IMR-90 (cell line): ENCODE data around the gene KCNIP1. TPM values are rescaled to one million over a fixed set of nuclear protein-coding genes. Genes with fewer than 3 reads are reported as not detected.

Experiments used
- ATAC-seq: fragments of 200-7000 bp; cut with Tn5 transposase; 2 replicates; pipeline ENCODE4 v1.9.1; 2020; ENCODE audit warnings: low read depth, mild to moderate bottlenecking, moderate library complexity
- BruUV-seq: library from RNA; stranded (reverse); fragments of 400-500 nt; replicated peaks from 2 replicates; lab custom pipeline; 2021; lab: Mats Ljungman, UMichigan
- CTCF ChIA-PET: fragments of 300-600 bp; formaldehyde crosslinking; extraction: SDS; loops from one replicate; lab custom pipeline; 2021; ENCODE audit warnings: antibody characterized with exemption; lab: Yijun Ruan, JAX
- POLR2A ChIA-PET: fragments of 300-600 bp; sonication (Branson Sonifier 250); formaldehyde crosslinking; loops from one replicate; lab custom pipeline; 2022; ENCODE audit warnings: antibody characterized with exemption; ENCODE audit not compliant: unreplicated experiment; lab: Charles Lee
- DNase-seq: peaks from one replicate; pipeline ENCODE4 v3.0.0; 2013
- H2AFZ ChIP-seq: replicated peaks from 2 replicates; pipeline ENCODE3; 2013; ENCODE audit warnings: low read length, mild to moderate bottlenecking; ENCODE audit not compliant: poor library complexity
- H2AK5ac ChIP-seq: 2 replicates; pipeline ENCODE4 v1.6.1; 2013; ENCODE audit warnings: low read depth, low read length, inconsistent platforms
- H2AK9ac ChIP-seq: replicated peaks from 2 replicates; pipeline ENCODE3; 2013; ENCODE audit warnings: mild to moderate bottlenecking, low read depth, low read length, moderate library complexity; ENCODE audit not compliant: poor library complexity
- H2BK120ac ChIP-seq: 2 replicates; pipeline ENCODE4 v1.6.1; 2013; ENCODE audit warnings: low read depth, low read length, inconsistent platforms
- H2BK15ac ChIP-seq: 3 replicates; pipeline ENCODE4 v1.6.1; 2013; ENCODE audit warnings: low read depth, low read length, inconsistent platforms
- H2BK20ac ChIP-seq: 2 replicates; pipeline ENCODE4 v1.6.1; 2013; ENCODE audit warnings: low read depth, mild to moderate bottlenecking, inconsistent platforms, low read length, moderate library complexity
- H2BK5ac ChIP-seq: 2 replicates; pipeline ENCODE4 v1.6.1; 2013; ENCODE audit warnings: mild to moderate bottlenecking, low read depth, low read length, inconsistent platforms; ENCODE audit not compliant: poor library complexity, severe bottlenecking
- H3K14ac ChIP-seq: replicated peaks from 2 replicates; pipeline ENCODE4 v1.6.1; 2013; ENCODE audit warnings: low read depth, low read length, inconsistent platforms
- H3K18ac ChIP-seq: 2 replicates; pipeline ENCODE4 v1.6.1; 2013; ENCODE audit warnings: low read depth, low read length, control low read depth
- H3K23ac ChIP-seq: 2 replicates; pipeline ENCODE4 v1.6.1; 2013; ENCODE audit warnings: low read depth, low read length, inconsistent platforms
- H3K27ac ChIP-seq: 2 replicates; pipeline ENCODE4 v1.5.1; 2013; ENCODE audit warnings: mild to moderate bottlenecking, control low read depth, low read length; ENCODE audit not compliant: insufficient read depth
- H3K27me3 ChIP-seq: 2 replicates; pipeline ENCODE4 v1.6.1; 2013; ENCODE audit warnings: low read length; ENCODE audit not compliant: control insufficient read depth, insufficient read depth
- H3K36me3 ChIP-seq: 2 replicates; pipeline ENCODE4 v1.6.1; 2013; ENCODE audit warnings: low read length, mixed read lengths; ENCODE audit not compliant: control insufficient read depth, insufficient read depth
- H3K4ac ChIP-seq: 2 replicates; pipeline ENCODE4 v1.6.1; 2013; ENCODE audit warnings: low read depth, low read length, inconsistent platforms
- H3K4me1 ChIP-seq: 2 replicates; pipeline ENCODE4 v1.6.1; 2013; ENCODE audit warnings: low read length, mixed read lengths; ENCODE audit not compliant: control insufficient read depth, insufficient read depth
- H3K4me2 ChIP-seq: 2 replicates; pipeline ENCODE4 v1.6.1; 2013; ENCODE audit warnings: low read depth, mild to moderate bottlenecking, control low read depth, low read length, moderate library complexity
- H3K4me3 ChIP-seq: 2 replicates; pipeline ENCODE4 v1.5.1; 2013; ENCODE audit warnings: low read depth, mild to moderate bottlenecking, control low read depth, low read length, moderate library complexity; ENCODE audit not compliant: insufficient read depth
- H3K56ac ChIP-seq: 2 replicates; pipeline ENCODE4 v1.6.1; 2013; ENCODE audit warnings: low read length, inconsistent platforms; ENCODE audit not compliant: insufficient read depth; ENCODE audit errors: extremely low read depth
- H3K79me1 ChIP-seq, 2 experiments: 2 replicates each; pipeline ENCODE4 v1.6.1; 2013; ENCODE audit warnings: low read length in 2 of 2, inconsistent platforms in 1 of 2, low read depth in 1 of 2
- H3K9ac ChIP-seq: 2 replicates; pipeline ENCODE4 v1.6.1; 2013; ENCODE audit warnings: low read depth, low read length, control low read depth
- H3K9me1 ChIP-seq: 2 replicates; pipeline ENCODE4 v1.6.1; 2013; ENCODE audit warnings: low read length, inconsistent platforms; ENCODE audit not compliant: insufficient read depth
- H3K9me3 ChIP-seq: 2 replicates; pipeline ENCODE4 v1.6.1; 2013; ENCODE audit warnings: low read length; ENCODE audit not compliant: control insufficient read depth, insufficient read depth
- H4K20me1 ChIP-seq: 2 replicates; pipeline ENCODE4 v1.6.1; 2013; ENCODE audit warnings: low read length, inconsistent platforms; ENCODE audit not compliant: insufficient read depth
- H4K5ac ChIP-seq: 2 replicates; pipeline ENCODE4 v1.6.1; 2013; ENCODE audit warnings: mild to moderate bottlenecking, low read depth, low read length, control low read depth
- H4K8ac ChIP-seq, 2 experiments: 2 replicates each; pipeline ENCODE4 v1.6.1; 2013; ENCODE audit warnings: low read depth in 2 of 2, low read length in 2 of 2, control low read depth in 1 of 2, inconsistent platforms in 1 of 2
- H4K91ac ChIP-seq: 2 replicates; pipeline ENCODE4 v1.6.1; 2013; ENCODE audit warnings: low read depth, low read length, inconsistent platforms; ENCODE audit not compliant: insufficient read depth
- BHLHE40 ChIP-seq: fragments of 150-350 bp; IDR thresholded peaks from 2 replicates; pipeline ENCODE4 v1.6.1; 2016; ENCODE audit warnings: mild to moderate bottlenecking, low read depth, low read length
- CEBPB ChIP-seq: IDR thresholded peaks from 2 replicates; pipeline ENCODE4 v1.6.1; 2012; ENCODE audit warnings: low read depth, low read length, improper control_type of control experiment
- CHD1 ChIP-seq: IDR thresholded peaks from 2 replicates; pipeline ENCODE4 v1.6.1; 2012; ENCODE audit warnings: low read depth, low read length, improper control_type of control experiment
- MAFK ChIP-seq: IDR thresholded peaks from 2 replicates; pipeline ENCODE4 v1.6.1; 2012; ENCODE audit warnings: low read depth, low read length, improper control_type of control experiment
- MAZ ChIP-seq: IDR thresholded peaks from 2 replicates; pipeline ENCODE4 v1.6.1; 2012; ENCODE audit warnings: low read depth, mild to moderate bottlenecking, low read length, improper control_type of control experiment, moderate library complexity, borderline replicate concordance
- MXI1 ChIP-seq: IDR thresholded peaks from 2 replicates; pipeline ENCODE4 v1.6.1; 2012; ENCODE audit warnings: low read depth, mild to moderate bottlenecking, low read length, moderate library complexity, borderline replicate concordance
- POLR2A ChIP-seq: IDR thresholded peaks from 2 replicates; pipeline ENCODE4 v1.6.1; 2012; ENCODE audit warnings: mild to moderate bottlenecking, low read depth, low read length
- RAD21 ChIP-seq: IDR thresholded peaks from 2 replicates; pipeline ENCODE4 v1.6.1; 2012; ENCODE audit warnings: low read length, improper control_type of control experiment
- RFX5 ChIP-seq: IDR thresholded peaks from 2 replicates; pipeline ENCODE4 v1.8.0; 2012; ENCODE audit warnings: low read depth, mild to moderate bottlenecking, low read length, moderate library complexity
- SMC3 ChIP-seq: fragments of 150-350 bp; IDR thresholded peaks from 2 replicates; pipeline ENCODE4 v1.6.1; 2016; ENCODE audit warnings: low read depth, mild to moderate bottlenecking, antibody characterized with exemption, low read length, moderate library complexity
- WGBS, 2 experiments: methylation state at CpG; one replicate each; pipeline versions ENCODE4 v1.1.5 to v1.1.7; 2013; ENCODE audit warnings: missing lambda C conversion rate in 2 of 2; ENCODE audit not compliant: insufficient read length in 1 of 2; ENCODE audit errors: extremely low coverage in 2 of 2; 5-methylcytosine and 5-hydroxymethylcytosine counted together
- dilution Hi-C: fragments of 300-500 bp; cut with HindIII; formaldehyde crosslinking; loops from one replicate; pipeline ENCODE4 v1.14.3; 2018; ENCODE audit warnings: low sequenced_read_pairs; ENCODE audit not compliant: unreplicated experiment
- in situ Hi-C: fragments of 300-500 bp; cut with MboI; formaldehyde crosslinking; loops from 3 replicates; pipeline ENCODE4 v1.14.3; 2019; ENCODE audit warnings: low sequenced_read_pairs, inconsistent platforms, mixed read lengths
- intact Hi-C: fragments of 100-400 bp; cut with micrococcal nuclease; formaldehyde crosslinking; loops from 2 replicates; pipeline ENCODE4 v1.10.0; 2022
- polyA plus RNA-seq, 3 experiments: library from polyadenylated mRNA; depleted of rRNA; stranded (reverse); fragments of >200 nt; gene quantifications; 2 replicates each; pipeline ENCODE4 v1.2.3, GENCODE V29; 2012; ENCODE audit warnings: low replicate concordance in 1 of 3
- total RNA-seq: library from RNA; depleted of rRNA; stranded (reverse); fragments of >200 nt; gene quantifications from 2 replicates; pipeline ENCODE4 v1.2.3, GENCODE V29; 2012
- TF ChIP-seq, protein P1 (sequence below): conservative IDR thresholded peaks from 2 replicates; pipeline ENCODE4 v1.5.1; 2012; ENCODE audit warnings: mild to moderate bottlenecking, low read depth, low read length, improper control_type of control experiment

The KCNIP1 gene
- total and polyA plus RNA-seq, 2 of the 4 experiments (the other 2 are of a cell fraction), result not detected

DNA sequence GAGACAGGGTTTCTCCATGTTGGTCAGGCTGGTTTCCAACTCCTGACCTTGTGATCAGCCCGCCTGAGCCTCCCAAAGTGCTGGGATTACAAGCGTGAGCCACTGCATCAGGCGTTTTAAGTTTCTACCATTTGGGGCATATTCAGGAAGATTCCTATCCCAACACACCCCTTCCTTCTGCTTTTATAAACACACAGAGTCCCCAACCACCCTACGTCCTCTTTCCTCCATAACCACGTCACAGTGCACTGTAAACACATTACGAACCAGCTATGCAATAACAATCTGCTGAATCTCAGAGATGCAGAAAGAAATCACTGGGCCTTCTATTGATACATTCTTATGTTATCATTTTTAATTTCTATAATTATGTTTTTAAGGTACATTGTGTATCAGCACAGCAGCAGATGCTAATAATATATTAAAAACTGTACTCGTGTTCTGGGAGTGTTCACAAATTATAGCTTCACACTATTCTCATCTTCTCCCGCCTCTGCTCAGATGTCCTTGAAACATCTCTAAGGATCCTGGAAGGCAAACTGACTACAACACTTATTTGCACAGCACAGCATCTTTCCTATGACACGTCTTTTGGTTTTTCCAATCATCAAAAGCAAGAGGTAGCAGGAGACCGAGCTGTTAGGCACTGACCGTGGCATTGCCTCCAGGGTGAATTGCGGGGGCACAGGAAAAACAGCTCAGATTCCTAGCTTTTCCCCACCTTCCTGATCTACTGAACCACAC, 60.2 kb downstream of the KCNIP1 start:
- Histone ChIP-seq H3K9me1 (no peaks in the 10 kb centered on the region), H2BK120ac (no peak overlapping the region), H2BK15ac (no peak overlapping the region), H2AK9ac (no peak overlapping the region), H3K14ac (no peak overlapping the region), H2AFZ (no peak overlapping the region), H3K18ac (no peak overlapping the region), H3K79me1 (no peaks in the 10 kb centered on the region), H3K27me3 (no peaks in the 10 kb centered on the region; the same call in 1 of the 2 replicates), H3K23ac (no peak overlapping the region), H3K9me3 (no peaks in the 10 kb centered on the region), H3K9ac (no peak overlapping the region), H4K5ac (no peak overlapping the region), H4K91ac (no peak overlapping the region), H3K4me2 (no peak overlapping the region), H2BK20ac (no peak overlapping the region), H3K4me3 (no peak overlapping the region), H3K56ac (no peak overlapping the region), H4K20me1 (no peaks in the 10 kb centered on the region), H3K27ac (no peak overlapping the region), H2AK5ac (no peak overlapping the region), H3K4ac (no peak overlapping the region), H2BK5ac (no peak overlapping the region), H3K4me1 (no peaks in the 10 kb centered on the region), H3K36me3 (no peaks in the 10 kb centered on the region), H4K8ac (no peak overlapping the region)
- ATAC-seq, result no peak
- no peak for DNase-seq
- WGBS, 2 experiments, result 32% methylated on average over 5 of the region's 12 CpGs; no CpG with 5 or more reads in 1 of the 2 experiments
- TF ChIP-seq POLR2A (no peak), MXI1 (no peak), MAFK (no peak), SMC3 (no peak), CEBPB (no peak), BHLHE40 (no peak), RAD21 (no peak), CHD1 (no peak), RFX5 (no peak), MAZ (no peak)
- TF ChIP-seq, protein P1, sequence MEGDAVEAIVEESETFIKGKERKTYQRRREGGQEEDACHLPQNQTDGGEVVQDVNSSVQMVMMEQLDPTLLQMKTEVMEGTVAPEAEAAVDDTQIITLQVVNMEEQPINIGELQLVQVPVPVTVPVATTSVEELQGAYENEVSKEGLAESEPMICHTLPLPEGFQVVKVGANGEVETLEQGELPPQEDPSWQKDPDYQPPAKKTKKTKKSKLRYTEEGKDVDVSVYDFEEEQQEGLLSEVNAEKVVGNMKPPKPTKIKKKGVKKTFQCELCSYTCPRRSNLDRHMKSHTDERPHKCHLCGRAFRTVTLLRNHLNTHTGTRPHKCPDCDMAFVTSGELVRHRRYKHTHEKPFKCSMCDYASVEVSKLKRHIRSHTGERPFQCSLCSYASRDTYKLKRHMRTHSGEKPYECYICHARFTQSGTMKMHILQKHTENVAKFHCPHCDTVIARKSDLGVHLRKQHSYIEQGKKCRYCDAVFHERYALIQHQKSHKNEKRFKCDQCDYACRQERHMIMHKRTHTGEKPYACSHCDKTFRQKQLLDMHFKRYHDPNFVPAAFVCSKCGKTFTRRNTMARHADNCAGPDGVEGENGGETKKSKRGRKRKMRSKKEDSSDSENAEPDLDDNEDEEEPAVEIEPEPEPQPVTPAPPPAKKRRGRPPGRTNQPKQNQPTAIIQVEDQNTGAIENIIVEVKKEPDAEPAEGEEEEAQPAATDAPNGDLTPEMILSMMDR, result no peak
- intact Hi-C loops (no loop called here), in situ Hi-C loops (no loop called here), dilution Hi-C loops (no loop called here)
- ChIA-PET POLR2A (no interaction called here), CTCF (no interaction called here)
- BruUV-seq, result no TSS peak
